ENCODE results near the gene ARHGAP18.

The ARHGAP18 gene

GRCh38 chr6:129551486-129551885 is 158.5 kb downstream of the ARHGAP18 start:
- TF ChIP-seq CTCF (IDR thresholded peaks at IDR 0.05; ENCODE audit: low read depth, low read length), result no peak
- no peaks in the 10 kb centered on the region for H3K36me3 ChIP-seq
- H3K27me3 ChIP-seq (ENCODE audit: insufficient read depth, low read depth, severe bottlenecking), result no peaks in the 10 kb centered on the region
- no peak overlapping the region for H3K4me3 ChIP-seq (ENCODE audit: low read depth, low read length)
- no peak overlapping the region for H3K27ac ChIP-seq
- H3K9me3 ChIP-seq (ENCODE audit: severe bottlenecking), result no peaks in the 10 kb centered on the region
- DNase-seq, result no peak

GRCh38 chr6:129546702-129547101 is 163.3 kb downstream of the ARHGAP18 start:
- H3K36me3 ChIP-seq, result no peaks in the 10 kb centered on the region

GRCh38 chr6:129544892-129545612 is 164.9 kb downstream of the ARHGAP18 start:
- Histone ChIP-seq H3K4me3 (ENCODE audit: low read depth, low read length) (no peak overlapping the region), H3K9me3 (ENCODE audit: severe bottlenecking) (no peaks in the 10 kb centered on the region), H3K27ac (no peak overlapping the region), H3K36me3 (no peaks in the 10 kb centered on the region), H3K27me3 (ENCODE audit: insufficient read depth, low read depth, severe bottlenecking) (no peaks in the 10 kb centered on the region)
- DNase-seq, result no peak
- TF ChIP-seq CTCF (IDR thresholded peaks at IDR 0.05; ENCODE audit: low read depth, low read length), result no peak

More at GRCh38 chr6:129546702-129547101, 163.3 kb downstream of the ARHGAP18 start:
- DNase-seq, result no peak
- H3K27me3 ChIP-seq (ENCODE audit: insufficient read depth, low read depth, severe bottlenecking), result no peaks in the 10 kb centered on the region
- H3K27ac ChIP-seq, result no peak overlapping the region
- no peak overlapping the region for H3K4me3 ChIP-seq (ENCODE audit: low read depth, low read length)
- no peaks in the 10 kb centered on the region for H3K9me3 ChIP-seq (ENCODE audit: severe bottlenecking)
- TF ChIP-seq CTCF (IDR thresholded peaks at IDR 0.05; ENCODE audit: low read depth, low read length), result no peak

GRCh38 chr6:129543981-129544380 is 166.0 kb downstream of the ARHGAP18 start:
- H3K27me3 ChIP-seq (ENCODE audit: insufficient read depth, low read depth, severe bottlenecking), result no peaks in the 10 kb centered on the region
- no peak for DNase-seq
- H3K27ac ChIP-seq, result no peak overlapping the region
- TF ChIP-seq CTCF (IDR thresholded peaks at IDR 0.05; ENCODE audit: low read depth, low read length), result no peak
- H3K36me3 ChIP-seq, result no peaks in the 10 kb centered on the region
- H3K4me3 ChIP-seq (ENCODE audit: low read depth, low read length), result no peak overlapping the region
- no peaks in the 10 kb centered on the region for H3K9me3 ChIP-seq (ENCODE audit: severe bottlenecking)

GRCh38 chr6:129542705-129543104 is 167.3 kb downstream of the ARHGAP18 start:
- no peak overlapping the region for H3K4me3 ChIP-seq (ENCODE audit: low read depth, low read length)
- no peak for DNase-seq
- TF ChIP-seq CTCF (IDR thresholded peaks at IDR 0.05; ENCODE audit: low read depth, low read length), result no peak
- H3K36me3 ChIP-seq, result no peaks in the 10 kb centered on the region
- no peaks in the 10 kb centered on the region for H3K27me3 ChIP-seq (ENCODE audit: insufficient read depth, low read depth, severe bottlenecking)
- H3K9me3 ChIP-seq (ENCODE audit: severe bottlenecking), result no peaks in the 10 kb centered on the region
- H3K27ac ChIP-seq, result no peak overlapping the region

GRCh38 chr6:129539032-129539431 is 170.9 kb downstream of the ARHGAP18 start:
- Histone ChIP-seq H3K27me3 (ENCODE audit: insufficient read depth, low read depth, severe bottlenecking) (no peaks in the 10 kb centered on the region), H3K36me3 (no peaks in the 10 kb centered on the region), H3K9me3 (ENCODE audit: severe bottlenecking) (no peaks in the 10 kb centered on the region), H3K27ac (no peak overlapping the region), H3K4me3 (ENCODE audit: low read depth, low read length) (no peak overlapping the region)
- DNase-seq, result peak; percentile 9
- TF ChIP-seq CTCF (IDR thresholded peaks at IDR 0.05; ENCODE audit: low read depth, low read length), result no peak

Data from WERI-Rb-1 (cell line).